GM12891 (cell line): ENCODE data around the gene THSD8.

ENCODE experiments used
- POLR2A ChIP-seq: IDR thresholded peaks from 2 replicates; pipeline ENCODE4 v1.6.1; 2011; ENCODE audit warnings: low read depth, low read length, control low read depth
- POLR2AphosphoS5 ChIP-seq: IDR thresholded peaks from 2 replicates; pipeline ENCODE4 v1.6.1; 2011; ENCODE audit warnings: low read depth, low read length, control low read depth
- SPI1 ChIP-seq: IDR thresholded peaks from 2 replicates; pipeline ENCODE4 v1.6.1; 2011; ENCODE audit warnings: low read depth, low read length, control low read depth

DNA sequence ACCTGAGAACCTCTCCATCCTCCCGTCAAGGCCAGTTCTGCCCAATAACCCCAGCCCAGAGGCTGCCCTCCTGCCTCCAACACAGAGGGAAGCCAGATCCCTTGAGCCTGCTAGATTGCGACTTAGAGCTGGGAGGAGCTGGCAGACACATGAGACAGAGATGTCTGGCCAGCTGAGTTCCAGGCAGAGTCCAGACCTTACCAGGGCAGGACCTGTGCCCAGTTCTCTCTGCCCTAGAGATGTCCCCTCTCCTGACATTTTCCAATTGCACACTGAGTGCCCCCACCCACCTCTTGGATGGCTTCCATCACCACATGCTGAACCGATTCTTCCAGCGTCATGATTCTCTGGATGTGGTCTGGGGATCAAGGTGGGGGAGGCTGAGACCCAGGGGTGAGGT is 29.5 kb upstream of the THSD8 start:
- TF ChIP-seq POLR2AphosphoS5 = no peak
- TF ChIP-seq POLR2A = no peak
- no peak for TF ChIP-seq SPI1
